Measurements from ENCODE around the gene PTH2R. TPM values are rescaled to one million over a fixed set of nuclear protein-coding genes. Genes with fewer than 3 reads are reported as not detected.

PTH2R gene
- total and polyA plus RNA-seq, 2 of the 13 experiments (the other 11 are each of a cell fraction or from before 2014, with no cell fraction given), result 0.04 TPM; not detected in 1

GRCh38 chr2:208441951-208442350 lies 35.4 kb downstream of the PTH2R start:
- Histone ChIP-seq H3K4me3 (replicated peaks in 1 of 3; ENCODE audit: insufficient read depth in 1 of 3, low read depth in 2 of 3, low read length in 3 of 3) (no peak overlapping the region), H3K27ac (ENCODE audit: extremely low read length, insufficient read depth, low read length) (no peak overlapping the region), H2AFZ (ENCODE audit: low read length) (no peak overlapping the region), H3K36me3 (replicated peaks in 1 of 2; ENCODE audit: control insufficient read depth in 1 of 2, insufficient read depth in 2 of 2, low read length in 2 of 2) (no peaks in the 10 kb centered on the region), H3K4me2 (ENCODE audit: low read depth, low read length) (no peak overlapping the region), H3K4me1 (ENCODE audit: insufficient read depth, low read length) (no peaks in the 10 kb centered on the region), H3K79me2 (ENCODE audit: insufficient read depth, low read length) (no peaks in the 10 kb centered on the region), H4K20me1 (ENCODE audit: insufficient read depth, low read length) (no peaks in the 10 kb centered on the region), H3K9ac (ENCODE audit: insufficient read depth, low read depth, low read length) (no peak overlapping the region), H3K9me3 (ENCODE audit: low read length) (no peaks in the 10 kb centered on the region), H3K27me3 (ENCODE audit: control insufficient read depth in 1 of 2, insufficient read depth in 2 of 2, low read length in 2 of 2) (no peaks in the 10 kb centered on the region)
- ATAC-seq, result no peak
- in situ Hi-C loops (cut with HindIII; ENCODE audit: extremely low pct_ligation_motif_present, low pct_unique_long_range_greater_than_20kb), result no loop called here
- intact Hi-C loops (cut with micrococcal nuclease; ENCODE audit: unreplicated experiment), result no loop called here
- BruUV-seq (replicated peaks), result no TSS peak
- DNase-seq (ENCODE audit: low spot score), result no peak
- ChIA-PET POLR2A (no interaction called here), CTCF (ENCODE audit: low intra/inter-chr PET ratio, low total read pairs) (no interaction called here)
- FAIRE-seq, result no peak
- 4% methylated on average over 2 of the region's 2 CpGs for WGBS (ENCODE audit: low lambda C conversion rate)
- no peak for TF ChIP-seq CHD2 (IDR thresholded peaks at IDR 0.05; ENCODE audit: low read depth, low read length)
- no peak for TF ChIP-seq MYPOP (CRISPR knock-in tag; IDR thresholded peaks at IDR 0.05)
- TF ChIP-seq MXD4 (CRISPR knock-in tag; IDR thresholded peaks at IDR 0.05), result no peak
- no peak for TF ChIP-seq UBTF (CRISPR knock-in tag; IDR thresholded peaks at IDR 0.05)
- TF ChIP-seq RNF219 (CRISPR knock-in tag; IDR thresholded peaks at IDR 0.05), result no peak
- TF ChIP-seq YY1 (IDR thresholded peaks at IDR 0.05; ENCODE audit: insufficient read depth, insufficient replicate concordance, low read depth, low read length), result no peak
- TF ChIP-seq GMEB1 (CRISPR knock-in tag; IDR thresholded peaks at IDR 0.05; ENCODE audit: borderline replicate concordance), result no peak
- TF ChIP-seq RERE (CRISPR knock-in tag; IDR thresholded peaks at IDR 0.05; ENCODE audit: low read depth), result no peak
- TF ChIP-seq NFIC (IDR thresholded peaks at IDR 0.05; ENCODE audit: low read length), result no peak
- no peak for TF ChIP-seq ZFP36L1 (CRISPR knock-in tag; IDR thresholded peaks at IDR 0.05)

Data from HepG2 (cell line).